GM12874 (cell line): ENCODE results near the gene PHIP.

Experiments used
- CTCF ChIP-seq: IDR thresholded peaks from 2 replicates; pipeline ENCODE4 v1.5.1; 2011; ENCODE audit warnings: low read depth, mild to moderate bottlenecking, control low read depth, low read length, moderate library complexity; ENCODE audit not compliant: insufficient read depth

The PHIP gene

GRCh38 chr6:79100304-79100703 lies 22.2 kb upstream of the PHIP start:
- no peak for TF ChIP-seq CTCF

GRCh38 chr6:79094938-79095337 lies 16.9 kb upstream of the PHIP start:
- TF ChIP-seq CTCF = no peak

- TF ChIP-seq CTCF = no peak
Measured at GRCh38 chr6:79089552-79090404, 11.7 kb upstream of the PHIP start.

- TF ChIP-seq CTCF = no peak
Measured at GRCh38 chr6:79084693-79085092, 6.6 kb upstream of the PHIP start.

- TF ChIP-seq CTCF = no peak
Measured at GRCh38 chr6:79082304-79082703, 4.2 kb upstream of the PHIP start.

- no peak for TF ChIP-seq CTCF
Measured at GRCh38 chr6:79081663-79082062, 3.6 kb upstream of the PHIP start.

- no peak for TF ChIP-seq CTCF
Measured at GRCh38 chr6:79079561-79080041, 1.5 kb upstream of the PHIP start.
